K562 (cell line): ENCODE results near the gene CRIP3. TPM values are rescaled to one million over a fixed set of nuclear protein-coding genes. Genes with fewer than 3 reads are reported as not detected.

Source experiments
- ESRRA ChIP-seq: fragments of 450-650 bp; IDR thresholded peaks from 2 replicates; pipeline ENCODE4 v1.6.1; 2014; ENCODE audit warnings: low read depth, mild to moderate bottlenecking, moderate library complexity, borderline replicate concordance
- HLTF ChIP-seq: fragments of 450-650 bp; IDR thresholded peaks from 2 replicates; pipeline ENCODE4 v1.6.1; 2016
- HNRNPUL1 ChIP-seq: fragments of 200-400 bp; formaldehyde crosslinking; IDR thresholded peaks from 2 replicates; pipeline ENCODE4 v1.6.1; 2017; ENCODE audit warnings: low read length
- HSF4 ChIP-seq: fragments of 250-450 bp; sonication (Bioruptor Pico); IDR thresholded peaks from 2 replicates; pipeline ENCODE4 v2.1.2; 2022; ENCODE audit warnings: mild to moderate bottlenecking, moderate library complexity, borderline replicate concordance
- KAT7 ChIP-seq: sonication (generic); formaldehyde crosslinking; IDR thresholded peaks from 2 replicates; pipeline ENCODE4 v1.8.0; 2022; ENCODE audit warnings: missing genetic modification reagents, mild to moderate bottlenecking, borderline replicate concordance
- MED1 ChIP-seq: sonication (generic); formaldehyde crosslinking; IDR thresholded peaks from 2 replicates; pipeline ENCODE4 v1.8.1; 2023; ENCODE audit warnings: missing genetic modification reagents, borderline replicate concordance
- NFIX ChIP-seq: fragments of 250-450 bp; sonication (Bioruptor Pico); IDR thresholded peaks from 2 replicates; pipeline ENCODE4 v1.4.0; 2020; ENCODE audit warnings: low read depth, mild to moderate bottlenecking, moderate library complexity
- PHF21A ChIP-seq: fragments of 450-650 bp; IDR thresholded peaks from 2 replicates; pipeline ENCODE4 v1.6.1; 2017; ENCODE audit warnings: low read depth, borderline replicate concordance
- PKNOX1 ChIP-seq: fragments of 450-650 bp; IDR thresholded peaks from 2 replicates; pipeline ENCODE4 v1.6.1; 2016
- REST ChIP-seq, 2 experiments: fragments of 450-650 bp; formaldehyde crosslinking in 1 of 2; IDR thresholded peaks; 2 replicates each; pipeline versions ENCODE4 v1.4.0 to v1.6.1; 2014 to 2020; ENCODE audit warnings: mild to moderate bottlenecking in 2 of 2, borderline replicate concordance in 1 of 2, low read depth in 1 of 2
- SRSF3 ChIP-seq: fragments of 200-400 bp; formaldehyde crosslinking; IDR thresholded peaks from 2 replicates; pipeline ENCODE4 v1.6.1; 2016; ENCODE audit warnings: mild to moderate bottlenecking, low read length, moderate library complexity; ENCODE audit not compliant: insufficient read depth
- TFAM ChIP-seq: fragments of 250-450 bp; sonication (Bioruptor Pico); conservative IDR thresholded peaks from 2 replicates; pipeline ENCODE4 v1.5.0; 2021; ENCODE audit warnings: mild to moderate bottlenecking, moderate library complexity
- ZNF140 ChIP-seq: fragments of 250-450 bp; sonication (Bioruptor Pico); IDR thresholded peaks from 2 replicates; pipeline ENCODE4 v1.8.0; 2021; ENCODE audit warnings: moderate library complexity, mild to moderate bottlenecking, inconsistent platforms
- ZNF77 ChIP-seq: fragments of 250-450 bp; sonication (Bioruptor Pico); IDR thresholded peaks from 2 replicates; pipeline ENCODE4 v1.5.0; 2020
- polyA plus RNA-seq, 8 experiments: library from polyadenylated mRNA; depleted of rRNA in 4 of 8; stranded (reverse) in 5 of 8; unstranded in 3 of 8; fragments of >200 nt; fragmentation: Nextera tagmentation in 2 of 8; fragmentation: Illumina TruSeq in 1 of 8; extraction: Ambion mirVana in 2 of 8; extraction: Trizol in 1 of 8; gene quantifications; 2 replicates each; pipeline versions ENCODE4 v1.2.1 to v1.2.3, GENCODE V29; 2011 to 2014; ENCODE audit warnings: inconsistent platforms in 1 of 8, missing spikeins in 1 of 8
- total RNA-seq, 7 experiments: library from RNA; depleted of rRNA in 6 of 7; stranded (reverse); fragments of >200 nt in 6 of 7; fragmentation: Illumina TruSeq in 2 of 7; extraction: Trizol in 2 of 7; gene quantifications; 2 replicates each; pipeline versions ENCODE4 v1.2.1 to v1.2.3, GENCODE V29; 2011 to 2021; ENCODE audit warnings: low replicate concordance in 1 of 7
- TF ChIP-seq, protein P1 (sequence below): IDR thresholded peaks from 3 replicates; pipeline ENCODE4 v1.6.1; 2011; ENCODE audit warnings: borderline replicate concordance, mild to moderate bottlenecking; ENCODE audit not compliant: insufficient read length, insufficient read depth
- TF ChIP-seq, protein P2 (sequence below): fragments of 450-650 bp; conservative IDR thresholded peaks from 2 replicates; pipeline ENCODE4 v1.6.1; 2016; ENCODE audit warnings: missing genetic modification characterization, low read depth, mild to moderate bottlenecking, control low read depth, missing compliant biosample characterization

Gene CRIP3
- total and polyA plus RNA-seq, 9 of the 15 experiments (the other 6 are each of a cell fraction or from before 2014, with no cell fraction given) = 0.36 to 2.1 (median 0.87) TPM

DNA sequence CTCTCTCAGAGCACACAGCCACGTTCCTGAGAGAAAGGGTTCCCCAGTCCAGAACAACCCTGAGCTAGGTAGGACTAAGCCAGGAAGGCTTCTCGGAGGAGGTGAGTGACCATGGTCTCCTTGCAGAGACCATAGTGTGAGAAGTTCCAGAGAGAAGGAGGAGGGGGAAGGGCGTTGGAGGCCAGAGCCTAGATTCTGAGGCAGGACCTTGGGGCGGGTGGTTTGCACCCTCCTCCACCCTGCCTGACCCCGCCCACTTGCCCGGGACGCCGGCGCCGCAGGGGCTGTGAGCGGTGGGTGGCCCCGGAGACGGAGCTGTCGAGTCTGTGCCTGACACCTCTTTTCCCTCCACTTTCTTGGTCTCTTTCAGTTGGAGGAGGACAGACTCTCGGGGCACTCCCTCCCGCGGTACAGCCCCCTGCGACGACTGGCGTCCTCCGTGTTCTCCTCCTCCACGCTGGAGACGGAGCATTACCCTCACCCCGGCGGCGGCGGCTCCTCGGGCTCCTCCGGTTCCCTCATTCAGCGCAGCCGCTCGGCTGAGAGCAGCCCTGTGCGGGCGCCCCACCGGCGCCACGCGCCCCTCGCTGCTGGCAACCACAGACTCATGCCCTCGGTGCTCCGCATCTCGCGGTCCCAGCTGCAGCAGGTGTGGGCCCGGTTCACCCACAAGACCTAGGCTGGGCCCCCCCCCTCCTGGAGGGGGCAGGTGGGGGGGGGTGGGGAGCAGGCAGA is 39.2 kb downstream of the CRIP3 start (continued):
- TF ChIP-seq MED1 (CRISPR knock-in tag) (no peak), SRSF3 (no peak), ESRRA (no peak), REST (IDR thresholded peaks at IDR 0.05; ENCODE audit: borderline replicate concordance) (no peak), REST (CRISPR knock-in tag; IDR thresholded peaks at IDR 0.05; ENCODE audit: low read depth) (no peak), NFIX (CRISPR knock-in tag) (no peak), HLTF (no peak), PHF21A (no peak), HNRNPUL1 (no peak), HSF4 (no peak), PKNOX1 (no peak), ZNF77 (CRISPR knock-in tag) (no peak), KAT7 (no peak), ZNF140 (CRISPR knock-in tag) (no peak), TFAM (CRISPR knock-in tag) (no peak)
- TF ChIP-seq, protein P1, sequence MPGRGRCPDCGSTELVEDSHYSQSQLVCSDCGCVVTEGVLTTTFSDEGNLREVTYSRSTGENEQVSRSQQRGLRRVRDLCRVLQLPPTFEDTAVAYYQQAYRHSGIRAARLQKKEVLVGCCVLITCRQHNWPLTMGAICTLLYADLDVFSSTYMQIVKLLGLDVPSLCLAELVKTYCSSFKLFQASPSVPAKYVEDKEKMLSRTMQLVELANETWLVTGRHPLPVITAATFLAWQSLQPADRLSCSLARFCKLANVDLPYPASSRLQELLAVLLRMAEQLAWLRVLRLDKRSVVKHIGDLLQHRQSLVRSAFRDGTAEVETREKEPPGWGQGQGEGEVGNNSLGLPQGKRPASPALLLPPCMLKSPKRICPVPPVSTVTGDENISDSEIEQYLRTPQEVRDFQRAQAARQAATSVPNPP = no peak
- TF ChIP-seq, protein P2, sequence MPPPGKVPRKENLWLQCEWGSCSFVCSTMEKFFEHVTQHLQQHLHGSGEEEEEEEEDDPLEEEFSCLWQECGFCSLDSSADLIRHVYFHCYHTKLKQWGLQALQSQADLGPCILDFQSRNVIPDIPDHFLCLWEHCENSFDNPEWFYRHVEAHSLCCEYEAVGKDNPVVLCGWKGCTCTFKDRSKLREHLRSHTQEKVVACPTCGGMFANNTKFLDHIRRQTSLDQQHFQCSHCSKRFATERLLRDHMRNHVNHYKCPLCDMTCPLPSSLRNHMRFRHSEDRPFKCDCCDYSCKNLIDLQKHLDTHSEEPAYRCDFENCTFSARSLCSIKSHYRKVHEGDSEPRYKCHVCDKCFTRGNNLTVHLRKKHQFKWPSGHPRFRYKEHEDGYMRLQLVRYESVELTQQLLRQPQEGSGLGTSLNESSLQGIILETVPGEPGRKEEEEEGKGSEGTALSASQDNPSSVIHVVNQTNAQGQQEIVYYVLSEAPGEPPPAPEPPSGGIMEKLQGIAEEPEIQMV (tag) = no peak
